ENCODE results near the gene ASTN1. TPM values are rescaled to one million over a fixed set of nuclear protein-coding genes. Genes with fewer than 3 reads are reported as not detected.

Gene ASTN1
- total RNA-seq, 1 experiment from 2014 or later = 0.05 TPM

DNA sequence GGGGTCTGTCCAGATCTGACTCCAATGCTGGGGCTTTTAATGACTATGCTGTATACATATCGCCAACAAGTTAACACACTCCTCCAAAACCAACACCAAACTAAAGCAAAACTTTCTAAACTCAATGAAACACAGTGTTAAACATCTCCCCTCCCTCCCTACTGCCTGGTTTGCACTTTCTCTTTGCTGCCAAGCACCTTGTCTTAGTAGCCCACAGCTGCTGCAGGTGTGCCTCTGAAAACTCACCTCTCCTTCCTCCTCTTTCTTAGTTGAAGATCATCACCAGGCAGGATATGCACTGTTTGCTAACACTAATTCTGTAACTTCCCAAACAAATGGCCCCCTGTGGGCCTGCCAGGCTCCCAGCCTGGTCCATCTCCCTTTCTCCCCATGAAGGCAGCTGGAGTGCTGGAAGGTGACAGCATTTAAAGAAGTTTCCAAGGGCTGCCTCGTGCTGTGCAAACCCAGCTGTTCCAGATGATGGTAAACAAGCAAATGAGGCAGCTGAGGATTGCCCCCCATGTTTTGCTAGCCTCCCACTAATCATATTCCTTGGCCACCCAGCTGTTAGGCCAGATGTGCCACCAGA lies 213.7 kb downstream of the ASTN1 start:
- in situ Hi-C loops (cut with HindIII; ENCODE audit: low pct_unique_long_range_greater_than_20kb, low sequenced_read_pairs) (no loop called here), intact Hi-C loops (cut with micrococcal nuclease; ENCODE audit: unreplicated experiment) (no loop called here)
- ATAC-seq (no peak), DNase-seq (ENCODE audit: low read depth, low spot score) (no peak)
- ChIA-PET CTCF (no interaction called here), POLR2A (no interaction called here)
- TF ChIP-seq SIN3A (IDR thresholded peaks at IDR 0.05; ENCODE audit: borderline replicate concordance, insufficient read depth, low read depth, low read length) (no peak), TCF7L2 (IDR thresholded peaks at IDR 0.05; ENCODE audit: low read depth, low read length) (no peak), POLR2AphosphoS5 (IDR thresholded peaks at IDR 0.05; ENCODE audit: low read depth, low read length) (no peak)
- TF ChIP-seq, protein P1, sequence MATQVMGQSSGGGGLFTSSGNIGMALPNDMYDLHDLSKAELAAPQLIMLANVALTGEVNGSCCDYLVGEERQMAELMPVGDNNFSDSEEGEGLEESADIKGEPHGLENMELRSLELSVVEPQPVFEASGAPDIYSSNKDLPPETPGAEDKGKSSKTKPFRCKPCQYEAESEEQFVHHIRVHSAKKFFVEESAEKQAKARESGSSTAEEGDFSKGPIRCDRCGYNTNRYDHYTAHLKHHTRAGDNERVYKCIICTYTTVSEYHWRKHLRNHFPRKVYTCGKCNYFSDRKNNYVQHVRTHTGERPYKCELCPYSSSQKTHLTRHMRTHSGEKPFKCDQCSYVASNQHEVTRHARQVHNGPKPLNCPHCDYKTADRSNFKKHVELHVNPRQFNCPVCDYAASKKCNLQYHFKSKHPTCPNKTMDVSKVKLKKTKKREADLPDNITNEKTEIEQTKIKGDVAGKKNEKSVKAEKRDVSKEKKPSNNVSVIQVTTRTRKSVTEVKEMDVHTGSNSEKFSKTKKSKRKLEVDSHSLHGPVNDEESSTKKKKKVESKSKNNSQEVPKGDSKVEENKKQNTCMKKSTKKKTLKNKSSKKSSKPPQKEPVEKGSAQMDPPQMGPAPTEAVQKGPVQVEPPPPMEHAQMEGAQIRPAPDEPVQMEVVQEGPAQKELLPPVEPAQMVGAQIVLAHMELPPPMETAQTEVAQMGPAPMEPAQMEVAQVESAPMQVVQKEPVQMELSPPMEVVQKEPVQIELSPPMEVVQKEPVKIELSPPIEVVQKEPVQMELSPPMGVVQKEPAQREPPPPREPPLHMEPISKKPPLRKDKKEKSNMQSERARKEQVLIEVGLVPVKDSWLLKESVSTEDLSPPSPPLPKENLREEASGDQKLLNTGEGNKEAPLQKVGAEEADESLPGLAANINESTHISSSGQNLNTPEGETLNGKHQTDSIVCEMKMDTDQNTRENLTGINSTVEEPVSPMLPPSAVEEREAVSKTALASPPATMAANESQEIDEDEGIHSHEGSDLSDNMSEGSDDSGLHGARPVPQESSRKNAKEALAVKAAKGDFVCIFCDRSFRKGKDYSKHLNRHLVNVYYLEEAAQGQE (IDR thresholded peaks at IDR 0.05; ENCODE audit: insufficient read depth in 1 of 2, low read depth in 2 of 2, low read length in 1 of 2) = no peak
- TF ChIP-seq, protein P2, sequence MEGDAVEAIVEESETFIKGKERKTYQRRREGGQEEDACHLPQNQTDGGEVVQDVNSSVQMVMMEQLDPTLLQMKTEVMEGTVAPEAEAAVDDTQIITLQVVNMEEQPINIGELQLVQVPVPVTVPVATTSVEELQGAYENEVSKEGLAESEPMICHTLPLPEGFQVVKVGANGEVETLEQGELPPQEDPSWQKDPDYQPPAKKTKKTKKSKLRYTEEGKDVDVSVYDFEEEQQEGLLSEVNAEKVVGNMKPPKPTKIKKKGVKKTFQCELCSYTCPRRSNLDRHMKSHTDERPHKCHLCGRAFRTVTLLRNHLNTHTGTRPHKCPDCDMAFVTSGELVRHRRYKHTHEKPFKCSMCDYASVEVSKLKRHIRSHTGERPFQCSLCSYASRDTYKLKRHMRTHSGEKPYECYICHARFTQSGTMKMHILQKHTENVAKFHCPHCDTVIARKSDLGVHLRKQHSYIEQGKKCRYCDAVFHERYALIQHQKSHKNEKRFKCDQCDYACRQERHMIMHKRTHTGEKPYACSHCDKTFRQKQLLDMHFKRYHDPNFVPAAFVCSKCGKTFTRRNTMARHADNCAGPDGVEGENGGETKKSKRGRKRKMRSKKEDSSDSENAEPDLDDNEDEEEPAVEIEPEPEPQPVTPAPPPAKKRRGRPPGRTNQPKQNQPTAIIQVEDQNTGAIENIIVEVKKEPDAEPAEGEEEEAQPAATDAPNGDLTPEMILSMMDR (IDR thresholded peaks at IDR 0.05) = no peak
- Histone ChIP-seq H3K4me3 (ENCODE audit: low read depth in 2 of 2, low read length in 2 of 2) (no peak overlapping the region), H3K27ac (ENCODE audit: low read length) (no peak overlapping the region), H3K4me1 (ENCODE audit: control insufficient read depth, insufficient read depth, low read length) (no peaks in the 10 kb centered on the region), H3K27me3 (ENCODE audit: control insufficient read depth, insufficient read depth, low read length) (0 out of 2 replicates have a peak, but pooled peaks cover 2% of the 10 kb centered on the region), H3K36me3 (ENCODE audit: control insufficient read depth, insufficient read depth, low read length) (no peaks in the 10 kb centered on the region), H3K9me3 (ENCODE audit: control insufficient read depth, insufficient read depth, low read depth, low read length) (no peaks in the 10 kb centered on the region)
- no TSS peak for BruUV-seq (replicated peaks)

DNA sequence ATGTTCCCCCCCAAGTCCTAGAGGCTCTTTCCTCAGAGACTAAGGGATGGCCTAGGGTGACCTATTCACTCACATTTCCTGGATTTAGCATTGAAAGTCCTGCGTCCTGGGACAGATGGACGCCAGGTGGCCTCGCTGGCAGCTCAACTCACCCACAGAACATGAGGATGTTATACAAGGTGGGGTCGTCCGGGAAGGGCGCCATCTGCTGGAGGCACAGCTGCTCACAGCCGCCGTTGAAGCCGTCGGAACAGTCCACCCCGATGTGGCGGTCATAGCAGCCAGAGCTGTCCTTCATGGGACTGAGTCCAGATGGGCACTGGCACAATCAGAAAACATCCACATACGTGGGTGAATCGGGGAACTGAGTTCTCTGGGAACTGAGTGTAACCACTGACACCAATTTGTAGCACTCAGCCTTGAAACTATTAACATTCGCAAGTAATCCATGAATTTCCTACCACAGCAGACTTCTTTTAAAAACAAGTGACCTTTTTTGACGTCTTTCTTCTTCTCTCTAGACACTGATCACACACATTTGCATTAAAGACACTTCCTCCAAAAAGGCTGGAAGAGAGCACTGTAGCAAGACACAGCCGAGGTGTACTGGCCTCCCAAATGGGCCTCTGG lies 215.4 kb downstream of the ASTN1 start:
- Histone ChIP-seq H3K27ac (ENCODE audit: low read length) (no peak overlapping the region), H3K9me3 (ENCODE audit: control insufficient read depth, insufficient read depth, low read depth, low read length) (no peaks in the 10 kb centered on the region), H3K4me1 (ENCODE audit: control insufficient read depth, insufficient read depth, low read length) (no peaks in the 10 kb centered on the region), H3K36me3 (ENCODE audit: control insufficient read depth, insufficient read depth, low read length) (no peaks in the 10 kb centered on the region), H3K4me3 (ENCODE audit: low read depth in 2 of 2, low read length in 2 of 2) (no peak overlapping the region), H3K27me3 (ENCODE audit: control insufficient read depth, insufficient read depth, low read length) (0 out of 2 replicates have a peak, but pooled peaks cover 2% of the 10 kb centered on the region)
- intact Hi-C loops (cut with micrococcal nuclease; ENCODE audit: unreplicated experiment) = loop anchor here (5.0 kb wide), 1 partner anchor 52 kb away; no protein-coding TSS in a partner anchor
- ChIA-PET POLR2A (no interaction called here), CTCF (no interaction called here)
- TF ChIP-seq, protein P2 (IDR thresholded peaks at IDR 0.05) = peak; percentile 84
- no peak for TF ChIP-seq TCF7L2 (IDR thresholded peaks at IDR 0.05; ENCODE audit: low read depth, low read length)
- ATAC-seq (peak; percentile 90), DNase-seq (ENCODE audit: low read depth, low spot score) (peak; percentile 8)
- no TSS peak for BruUV-seq (replicated peaks)
- in situ Hi-C loops (cut with HindIII; ENCODE audit: low pct_unique_long_range_greater_than_20kb, low sequenced_read_pairs) = no loop called here

All from Panc1 (cell line).